HG02798 (cell line): Measurements from ENCODE around the gene HEATR5A.
"Not testable (repeated sequence)": the region's sequence is repeated elsewhere in the genome, so short reads cannot be mapped to it uniquely, and the experiment has no call there.

ENCODE experiments used
- ATAC-seq: cut with Tn5 transposase; IDR thresholded peaks from one replicate; pipeline ENCODE4 v1.9.1; 2021; ENCODE audit warnings: mild to moderate bottlenecking; ENCODE audit not compliant: unreplicated experiment, poor library complexity

HEATR5A gene

GRCh38 chr14:31291210-31291609, 129.1 kb downstream of the HEATR5A start:
- no peak for ATAC-seq

- no peak for ATAC-seq
Measured at GRCh38 chr14:31287294-31287972, 132.9 kb downstream of the HEATR5A start.

GRCh38 chr14:31286456-31287293, 133.7 kb downstream of the HEATR5A start:
- ATAC-seq: no peak

GRCh38 chr14:31283578-31284252, 136.6 kb downstream of the HEATR5A start:
- peak; percentile 58 for ATAC-seq

- no peak for ATAC-seq
Measured at GRCh38 chr14:31283153-31283552, 137.2 kb downstream of the HEATR5A start.

- ATAC-seq: no peak
Measured at GRCh38 chr14:31280871-31281220, 139.5 kb downstream of the HEATR5A start.

- ATAC-seq: no peak
Measured at GRCh38 chr14:31280132-31280870, 140.0 kb downstream of the HEATR5A start.

- ATAC-seq: no peak
Measured at GRCh38 chr14:31278883-31279282, 141.5 kb downstream of the HEATR5A start.

GRCh38 chr14:31277085-31277484, 143.3 kb downstream of the HEATR5A start:
- no peak for ATAC-seq

- ATAC-seq: not testable (repeated sequence)
Measured at GRCh38 chr14:31276417-31276816, 143.9 kb downstream of the HEATR5A start.

GRCh38 chr14:31275731-31276130, 144.6 kb downstream of the HEATR5A start:
- no peak for ATAC-seq

GRCh38 chr14:31271648-31272047, 148.7 kb downstream of the HEATR5A start:
- ATAC-seq: no peak

GRCh38 chr14:31270196-31270772, 150.1 kb downstream of the HEATR5A start:
- peak; percentile 67 for ATAC-seq

GRCh38 chr14:31269634-31270195, 150.6 kb downstream of the HEATR5A start:
- ATAC-seq: no peak

GRCh38 chr14:31268216-31268615, 152.1 kb downstream of the HEATR5A start:
- ATAC-seq: no peak

- no peak for ATAC-seq
Measured at GRCh38 chr14:31266437-31267331, 153.7 kb downstream of the HEATR5A start.

GRCh38 chr14:31265701-31266398, 154.5 kb downstream of the HEATR5A start:
- ATAC-seq: no peak

- no peak for ATAC-seq
Measured at GRCh38 chr14:31263485-31264133, 156.7 kb downstream of the HEATR5A start.
